ENCODE data around the gene B3GALT4.

Gene B3GALT4

GRCh38 chr6:33315793-33316602, 39.1 kb downstream of the B3GALT4 start:
- DNase-seq (ENCODE audit: low read depth in 3 of 3): no peak

- DNase-seq (ENCODE audit: low read depth in 3 of 3): no peak
Measured at GRCh38 chr6:33316603-33317418, 39.9 kb downstream of the B3GALT4 start.

GRCh38 chr6:33317419-33317668, 40.4 kb downstream of the B3GALT4 start:
- no peak for DNase-seq (ENCODE audit: low read depth in 3 of 3)

GRCh38 chr6:33317669-33318425, 40.9 kb downstream of the B3GALT4 start, which contains the start of gene ZBTB22:
ZBTB22 (minus strand) TSS chr6:33317744; CDS start chr6:33316916, 828 bp downstream.
- DNase-seq (ENCODE audit: low read depth in 3 of 3): peak; percentile 88 to 96 (median 92)

- DNase-seq (ENCODE audit: low read depth in 3 of 3): no peak
Measured at GRCh38 chr6:33318426-33319073, 41.6 kb downstream of the B3GALT4 start.

GRCh38 chr6:33319939-33320314, 43.0 kb downstream of the B3GALT4 start:
- DNase-seq (ENCODE audit: low read depth in 3 of 3): no peak

GRCh38 chr6:33320315-33321181, 43.6 kb downstream of the B3GALT4 start:
- DNase-seq (ENCODE audit: low read depth in 3 of 3): no peak

GRCh38 chr6:33321227-33321626, 44.3 kb downstream of the B3GALT4 start:
- no peak for DNase-seq (ENCODE audit: low read depth in 3 of 3)

- no peak for DNase-seq (ENCODE audit: low read depth in 3 of 3)
Measured at GRCh38 chr6:33323623-33323948, 46.7 kb downstream of the B3GALT4 start.

GRCh38 chr6:33324125-33324524, 47.2 kb downstream of the B3GALT4 start:
- DNase-seq (ENCODE audit: low read depth in 3 of 3): no peak

Data from stimulated activated CD4-positive, alpha-beta T cell treated with anti-CD3 and anti-CD28 coated beads, TNF-alpha, amount 100 ng/mL, for 24 hours (primary cell).